ENCODE results near the gene PALLD.

GRCh38 chr4:168572002-168572401 is 75.2 kb downstream of the PALLD start:
- no peak for TF ChIP-seq POLR2AphosphoS5 (IDR thresholded peaks at IDR 0.05; ENCODE audit: borderline replicate concordance, low read depth, low read length)
- no peak for TF ChIP-seq EZH2 (IDR thresholded peaks at IDR 0.05)
- no peak for TF ChIP-seq FOXP2 (optimal IDR thresholded peaks at IDR 0.05; ENCODE audit: control extremely low read depth, extremely low read length, insufficient read depth)

Data from SK-N-MC (cell line).